ENCODE data around the gene SLC35E1.

SLC35E1 gene

DNA sequence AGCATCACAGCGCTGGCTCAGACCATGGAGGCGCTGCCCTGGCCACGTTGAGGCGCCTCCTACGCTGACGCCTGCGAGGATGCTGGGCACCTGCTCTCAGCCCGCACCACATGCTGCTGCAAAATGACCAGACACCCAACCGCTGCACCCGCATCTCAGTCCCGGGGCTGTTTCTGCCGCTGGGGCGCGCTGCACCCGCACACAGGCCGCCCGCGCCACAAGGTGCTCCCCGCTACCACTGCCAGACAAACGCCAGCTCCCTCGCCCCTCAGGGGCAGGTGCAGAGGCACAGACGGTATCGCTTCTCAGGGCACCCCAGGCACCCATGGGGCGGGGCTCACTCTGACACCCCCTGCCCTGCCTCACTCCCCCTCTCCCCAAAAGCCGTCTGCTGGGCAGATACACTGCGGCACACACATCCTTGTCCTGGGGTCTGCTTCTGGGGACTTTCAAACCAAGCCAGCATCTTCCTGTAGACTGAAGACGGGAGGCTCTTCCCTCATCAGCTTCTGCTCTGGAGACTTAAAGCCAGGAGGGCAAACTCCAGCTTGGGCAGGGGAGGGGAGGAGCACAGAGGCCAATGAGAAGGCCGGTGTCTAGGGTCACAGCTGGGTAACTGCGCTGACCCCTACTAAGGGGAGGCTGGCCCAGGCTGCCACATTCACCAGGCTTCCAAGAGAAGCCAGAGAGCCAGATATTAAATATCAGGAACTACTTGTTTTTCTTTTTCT is 46.3 kb downstream of the SLC35E1 start:
- no peak overlapping the region for H3K9ac ChIP-seq (ENCODE audit: low read length)
- H3K4me1 ChIP-seq (ENCODE audit: insufficient read depth, low read length) = no peaks in the 10 kb centered on the region
- H3K36me3 ChIP-seq (ENCODE audit: insufficient read depth, low read length) = peaks cover 79% of the 10 kb centered on the region

DNA sequence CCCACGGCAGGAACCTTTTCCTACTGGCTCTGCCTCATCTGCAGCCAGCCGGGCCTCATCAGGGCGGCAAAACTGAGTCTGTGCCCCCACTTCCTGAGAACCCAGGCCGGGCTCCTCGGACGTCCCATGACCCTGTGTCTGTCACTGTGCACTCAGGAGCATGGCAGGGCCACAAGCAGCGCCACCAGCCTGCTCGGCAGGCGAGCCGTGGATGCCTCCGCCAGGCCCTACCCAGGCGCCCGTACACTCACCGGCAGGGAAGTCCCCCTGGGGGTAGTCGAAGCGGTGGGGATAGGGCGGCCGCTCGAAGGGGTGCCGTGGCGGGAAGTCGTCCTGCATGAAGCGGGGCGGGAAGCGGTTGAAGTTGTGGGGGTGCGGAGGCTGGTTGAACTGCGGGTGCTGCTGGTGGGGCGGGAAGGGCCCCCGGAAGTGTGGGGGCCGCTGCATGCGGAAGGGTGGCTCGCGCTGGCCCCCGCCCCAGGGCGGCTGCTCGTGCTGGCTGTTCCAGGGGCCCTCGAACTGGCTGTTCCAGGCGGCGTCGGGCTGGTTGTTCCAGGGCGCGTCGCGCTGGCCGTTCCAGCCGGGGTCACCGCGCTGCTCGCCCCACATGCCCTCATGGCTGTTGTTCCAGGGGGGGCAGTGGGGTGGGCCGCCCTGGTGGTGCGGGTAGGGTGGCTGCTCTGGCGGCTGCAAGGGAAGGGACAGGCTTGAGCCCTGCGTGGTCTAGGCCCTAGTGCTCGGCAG is 47.1 kb downstream of the SLC35E1 start:
- Histone ChIP-seq H3K4me3 (ENCODE audit: low read depth in 1 of 2, low read length in 2 of 2) (no peak overlapping the region), H3K9me3 (ENCODE audit: low read length) (no peaks in the 10 kb centered on the region), H3K36me3 (ENCODE audit: insufficient read depth, low read length) (peaks cover 79% of the 10 kb centered on the region), H3K9ac (ENCODE audit: low read length) (no peak overlapping the region), H3K4me1 (ENCODE audit: insufficient read depth, low read length) (no peaks in the 10 kb centered on the region), H3K27me3 (ENCODE audit: control insufficient read depth in 1 of 2, insufficient read depth in 2 of 2, low read length in 2 of 2) (no peaks in the 10 kb centered on the region), H3K27ac (ENCODE audit: low read depth, low read length) (no peak overlapping the region)

More for the DNA sequence above, 46.3 kb downstream of the SLC35E1 start:
- no peak overlapping the region for H3K4me3 ChIP-seq (ENCODE audit: low read depth in 1 of 2, low read length in 2 of 2)
- H3K27ac ChIP-seq (ENCODE audit: low read depth, low read length) = no peak overlapping the region
- H3K9me3 ChIP-seq (ENCODE audit: low read length) = no peaks in the 10 kb centered on the region
- no peaks in the 10 kb centered on the region for H3K27me3 ChIP-seq (ENCODE audit: control insufficient read depth in 1 of 2, insufficient read depth in 2 of 2, low read length in 2 of 2)

DNA sequence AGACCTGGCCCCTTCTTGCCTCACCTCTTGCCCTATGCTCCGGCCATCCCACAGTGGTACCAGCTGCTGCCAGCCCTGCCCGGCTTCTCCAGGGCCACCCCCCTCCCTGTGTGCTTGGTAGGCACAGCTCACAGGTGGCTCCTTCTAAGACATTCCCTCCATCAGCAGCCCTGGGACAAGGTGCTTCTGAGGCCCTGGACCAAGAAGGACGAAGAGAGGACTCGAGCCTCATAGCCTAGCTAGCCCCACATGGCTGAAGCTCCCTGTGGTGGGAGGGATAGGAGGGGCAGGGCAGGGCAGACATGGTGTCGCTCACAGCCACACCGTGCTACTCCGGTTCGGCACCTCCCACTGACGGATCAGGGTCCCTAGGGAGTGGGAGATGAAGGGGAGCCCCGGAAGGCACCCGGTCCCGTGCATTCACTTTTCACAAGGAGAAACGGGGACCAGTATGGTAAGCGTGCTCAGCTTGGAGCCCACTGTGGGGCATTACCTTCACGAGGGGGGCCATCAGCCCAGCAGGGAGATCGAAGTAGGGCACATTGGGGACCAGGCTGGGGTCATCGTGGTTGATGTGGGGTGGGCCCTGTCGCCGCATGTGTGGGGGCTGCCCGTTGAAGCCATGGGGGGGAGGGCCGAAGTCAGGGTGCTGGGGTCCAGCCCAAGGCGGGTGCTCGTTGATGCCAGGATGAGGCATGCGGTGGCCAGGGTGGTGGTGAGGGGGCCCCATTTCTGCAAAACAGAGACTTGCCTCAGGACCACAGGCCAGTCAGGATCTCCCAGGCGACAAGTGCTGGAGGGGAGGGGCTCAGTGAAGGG is 49.4 kb downstream of the SLC35E1 start:
- H3K27ac ChIP-seq (ENCODE audit: low read depth, low read length) = no peak overlapping the region
- no peaks in the 10 kb centered on the region for H3K9me3 ChIP-seq (ENCODE audit: low read length)
- H3K36me3 ChIP-seq (ENCODE audit: insufficient read depth, low read length) = peaks cover 74% of the 10 kb centered on the region
- H3K4me3 ChIP-seq (ENCODE audit: low read depth in 1 of 2, low read length in 2 of 2) = no peak overlapping the region
- H3K4me1 ChIP-seq (ENCODE audit: insufficient read depth, low read length) = no peaks in the 10 kb centered on the region
- H3K9ac ChIP-seq (ENCODE audit: low read length) = no peak overlapping the region
- no peaks in the 10 kb centered on the region for H3K27me3 ChIP-seq (ENCODE audit: control insufficient read depth in 1 of 2, insufficient read depth in 2 of 2, low read length in 2 of 2)

DNA sequence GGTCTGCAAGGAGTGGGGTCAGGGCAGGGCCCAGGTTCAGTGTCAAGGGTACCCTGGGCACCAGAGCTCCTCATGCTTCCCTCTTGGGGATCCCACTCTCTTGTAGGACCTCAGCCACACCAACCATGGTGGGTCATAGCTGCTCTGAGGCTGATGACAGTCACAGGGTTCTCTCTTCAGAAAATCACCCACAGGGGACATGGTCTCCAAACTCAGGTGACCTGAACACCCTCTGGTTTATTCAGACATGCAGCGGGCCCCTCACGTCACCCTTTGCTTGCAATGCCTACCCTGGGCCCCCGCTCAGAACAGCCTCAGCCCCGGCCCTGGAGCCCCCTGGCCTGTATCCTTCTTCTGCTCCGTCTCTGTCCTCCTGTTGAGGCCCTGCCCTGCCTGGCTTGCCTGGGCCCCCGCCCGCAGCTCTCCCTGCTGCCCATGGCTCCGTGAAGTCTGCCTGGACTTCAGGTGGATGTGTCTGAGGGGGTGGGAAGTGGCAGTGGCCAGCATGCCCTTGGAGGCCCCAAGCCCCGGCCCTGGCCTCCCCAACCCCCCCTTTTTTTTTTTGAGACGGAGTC is 50.4 kb downstream of the SLC35E1 start:
- Histone ChIP-seq H3K4me3 (ENCODE audit: low read depth in 1 of 2, low read length in 2 of 2) (no peak overlapping the region), H3K4me1 (ENCODE audit: insufficient read depth, low read length) (no peaks in the 10 kb centered on the region), H3K9me3 (ENCODE audit: low read length) (no peaks in the 10 kb centered on the region), H3K27me3 (ENCODE audit: control insufficient read depth in 1 of 2, insufficient read depth in 2 of 2, low read length in 2 of 2) (no peaks in the 10 kb centered on the region), H3K36me3 (ENCODE audit: insufficient read depth, low read length) (peaks cover 74% of the 10 kb centered on the region), H3K9ac (ENCODE audit: low read length) (no peak overlapping the region), H3K27ac (ENCODE audit: low read depth, low read length) (no peak overlapping the region)

DNA sequence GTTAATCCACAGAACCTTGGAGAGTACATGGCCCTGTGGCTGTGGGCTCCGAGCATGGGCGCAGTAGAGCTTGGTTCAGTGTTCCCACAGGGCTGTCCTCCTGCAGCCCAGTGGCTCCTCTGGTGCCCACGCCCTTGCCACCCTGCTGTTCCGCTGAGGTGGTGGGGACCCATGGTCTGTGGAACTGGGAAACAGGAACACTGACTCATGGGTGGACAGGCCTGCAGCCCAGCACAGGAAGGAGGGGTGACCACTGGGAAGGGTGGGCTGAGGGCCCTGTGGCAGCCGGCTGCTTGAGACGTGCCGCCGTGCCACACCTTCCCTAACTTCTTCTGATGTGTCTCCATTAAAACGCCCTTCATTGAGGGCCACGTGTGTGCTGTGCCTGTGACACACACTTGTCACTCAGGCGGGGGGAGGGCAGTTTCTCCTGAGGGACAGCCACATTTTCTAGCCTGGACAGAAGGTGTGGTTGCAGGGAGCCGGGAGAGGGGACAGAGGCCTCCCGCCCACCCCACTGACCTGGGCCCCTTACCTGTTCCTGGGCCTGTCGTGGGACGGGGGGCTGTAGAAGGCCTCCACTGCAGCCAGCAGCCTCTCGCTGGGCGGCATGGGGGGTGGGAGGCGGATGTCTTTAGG is 51.1 kb downstream of the SLC35E1 start:
- H3K9ac ChIP-seq (ENCODE audit: low read length) = no peak overlapping the region
- no peak overlapping the region for H3K4me3 ChIP-seq (ENCODE audit: low read depth in 1 of 2, low read length in 2 of 2)
- H3K27ac ChIP-seq (ENCODE audit: low read depth, low read length) = no peak overlapping the region
- H3K9me3 ChIP-seq (ENCODE audit: low read length) = no peaks in the 10 kb centered on the region
- H3K4me1 ChIP-seq (ENCODE audit: insufficient read depth, low read length) = no peaks in the 10 kb centered on the region
- H3K27me3 ChIP-seq (ENCODE audit: control insufficient read depth in 1 of 2, insufficient read depth in 2 of 2, low read length in 2 of 2) = no peaks in the 10 kb centered on the region
- peaks cover 75% of the 10 kb centered on the region for H3K36me3 ChIP-seq (ENCODE audit: insufficient read depth, low read length)

DNA sequence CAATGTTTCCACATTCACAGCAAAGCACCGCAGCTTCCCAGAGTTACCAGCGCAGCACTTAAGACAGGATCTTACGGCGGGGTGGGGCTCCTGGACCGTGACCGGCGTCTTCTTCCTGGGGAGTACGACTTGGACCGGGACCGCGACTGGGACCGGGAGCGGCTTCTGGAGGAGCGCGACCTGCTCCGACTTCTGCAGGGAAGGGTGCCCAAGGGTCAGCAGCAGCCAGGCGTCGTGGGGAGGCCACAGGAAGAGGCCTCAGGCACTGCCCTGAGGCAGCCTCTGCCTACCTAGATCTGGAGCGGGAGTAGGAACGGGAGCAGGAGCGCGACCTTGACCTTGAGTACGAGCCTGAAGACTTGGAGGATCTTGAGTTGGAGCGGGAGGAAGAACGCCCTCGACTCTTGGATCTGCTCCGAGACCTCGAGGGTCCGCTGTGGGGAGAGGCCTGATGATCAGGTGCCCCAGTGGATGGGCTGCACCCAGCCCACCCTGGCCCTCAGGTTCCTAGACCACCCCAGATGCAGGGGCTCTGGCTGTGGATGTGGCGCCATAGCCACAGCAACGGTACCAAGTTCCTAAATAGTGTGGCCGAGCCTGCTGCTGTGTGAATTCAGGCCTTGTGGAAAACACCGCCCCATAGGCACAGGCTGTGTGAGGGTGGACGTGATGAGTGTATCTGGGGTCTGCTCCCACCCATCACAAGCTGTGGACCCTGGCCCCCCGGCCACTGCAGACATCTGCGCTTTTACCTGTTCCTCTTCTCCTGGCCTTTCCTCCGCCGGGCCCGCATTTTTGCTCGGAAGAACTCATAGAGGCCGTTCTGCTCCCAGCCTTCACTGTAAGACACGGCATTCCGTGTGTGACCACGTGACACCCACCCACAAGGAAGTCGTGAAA is 51.9 kb downstream of the SLC35E1 start:
- Histone ChIP-seq H3K4me3 (ENCODE audit: low read depth in 1 of 2, low read length in 2 of 2) (no peak overlapping the region), H3K27ac (ENCODE audit: low read depth, low read length) (no peak overlapping the region), H3K9ac (ENCODE audit: low read length) (no peak overlapping the region), H3K27me3 (ENCODE audit: control insufficient read depth in 1 of 2, insufficient read depth in 2 of 2, low read length in 2 of 2) (no peaks in the 10 kb centered on the region), H3K9me3 (ENCODE audit: low read length) (no peaks in the 10 kb centered on the region), H3K36me3 (ENCODE audit: insufficient read depth, low read length) (peaks cover 74% of the 10 kb centered on the region), H3K4me1 (ENCODE audit: insufficient read depth, low read length) (no peaks in the 10 kb centered on the region)

DNA sequence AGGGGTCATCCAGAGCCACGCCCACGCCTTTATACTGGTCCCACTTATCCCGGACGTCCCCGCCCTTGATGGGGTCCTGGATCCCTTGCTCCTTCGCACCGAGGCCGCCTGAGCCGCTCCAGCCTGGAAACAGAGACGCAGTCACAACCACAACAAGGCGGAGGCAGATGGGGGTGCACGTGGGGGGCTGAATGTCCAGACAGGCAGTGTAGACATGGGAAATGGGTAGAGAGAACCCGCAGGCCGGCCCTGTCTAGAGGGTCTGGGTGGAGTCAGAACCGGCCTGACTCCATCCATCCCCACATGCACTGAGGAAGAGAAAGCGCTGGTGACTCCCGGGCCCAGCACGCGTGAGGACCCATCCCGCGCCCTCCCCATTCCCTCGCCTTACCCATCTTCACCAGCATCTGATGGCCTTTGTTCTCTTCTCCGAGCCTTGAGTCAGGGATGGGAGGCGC is 53.0 kb downstream of the SLC35E1 start:
- peaks cover 79% of the 10 kb centered on the region for H3K36me3 ChIP-seq (ENCODE audit: insufficient read depth, low read length)
- H3K27ac ChIP-seq (ENCODE audit: low read depth, low read length) = no peak overlapping the region

DNA sequence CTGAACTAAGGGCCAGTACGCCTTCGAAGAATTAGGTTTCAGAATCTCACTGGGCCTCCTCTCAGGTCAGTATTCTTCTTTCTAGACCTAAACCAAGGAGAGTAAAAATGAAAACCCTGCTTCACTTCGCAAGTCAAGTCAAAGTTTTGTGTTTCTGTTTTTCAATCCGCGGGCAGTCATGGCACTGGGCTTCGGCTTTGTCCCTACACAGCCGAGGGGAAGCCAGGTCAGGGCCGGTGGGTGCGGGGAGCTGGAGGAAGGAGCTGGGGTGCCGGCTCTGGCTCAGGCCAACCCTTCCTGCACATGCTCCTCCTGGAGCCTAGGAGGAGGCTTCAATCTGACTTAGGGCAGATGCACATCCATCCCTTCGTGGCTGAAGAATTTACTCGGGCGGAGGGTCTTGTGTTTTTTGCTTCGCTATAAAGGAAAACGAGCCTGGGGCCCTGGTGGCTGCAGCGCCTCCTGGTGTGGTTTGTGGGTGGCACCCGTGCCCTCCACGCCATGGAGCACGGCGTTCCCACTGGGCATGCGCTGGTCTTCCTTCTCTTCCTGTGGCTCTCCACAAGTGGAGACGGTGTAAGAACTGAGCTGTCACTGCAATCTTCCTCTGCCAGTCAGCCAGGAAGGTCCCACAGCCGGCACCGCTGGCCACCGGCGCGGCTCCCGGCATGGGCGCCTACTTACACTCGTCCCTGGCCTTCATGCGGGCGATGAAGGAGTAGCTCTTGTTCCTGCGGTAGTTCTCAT is 53.6 kb downstream of the SLC35E1 start:
- no peaks in the 10 kb centered on the region for H3K27me3 ChIP-seq (ENCODE audit: control insufficient read depth in 1 of 2, insufficient read depth in 2 of 2, low read length in 2 of 2)
- peaks cover 74% of the 10 kb centered on the region for H3K36me3 ChIP-seq (ENCODE audit: insufficient read depth, low read length)
- H3K27ac ChIP-seq (ENCODE audit: low read depth, low read length) = no peak overlapping the region

More for the DNA sequence above, 53.0 kb downstream of the SLC35E1 start:
- Histone ChIP-seq H3K27me3 (ENCODE audit: control insufficient read depth in 1 of 2, insufficient read depth in 2 of 2, low read length in 2 of 2) (no peaks in the 10 kb centered on the region), H3K9ac (ENCODE audit: low read length) (no peak overlapping the region), H3K9me3 (ENCODE audit: low read length) (no peaks in the 10 kb centered on the region), H3K4me3 (ENCODE audit: low read depth in 1 of 2, low read length in 2 of 2) (no peak overlapping the region), H3K4me1 (ENCODE audit: insufficient read depth, low read length) (no peaks in the 10 kb centered on the region)

DNA sequence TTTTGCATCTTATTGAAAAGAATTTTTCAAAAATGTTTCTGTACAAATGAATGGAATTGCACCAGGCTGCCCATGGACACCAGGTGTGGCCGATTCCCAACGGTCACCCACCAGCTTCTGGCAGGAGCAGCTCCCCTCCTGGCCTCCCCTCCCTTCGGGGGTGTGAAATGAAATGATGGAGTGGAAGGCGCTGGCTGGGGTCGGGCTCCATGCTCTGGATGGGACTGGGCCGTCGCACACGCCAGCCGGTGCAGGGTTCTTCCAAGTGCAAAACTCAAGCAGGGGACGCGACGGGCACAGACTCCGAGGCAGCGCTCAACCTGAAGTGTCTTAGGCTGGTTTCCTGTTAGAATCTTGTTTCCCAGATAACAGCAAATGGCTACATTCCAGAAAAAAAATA is 54.2 kb downstream of the SLC35E1 start:
- Histone ChIP-seq H3K27ac (ENCODE audit: low read depth, low read length) (no peak overlapping the region), H3K4me3 (ENCODE audit: low read depth in 1 of 2, low read length in 2 of 2) (no peak overlapping the region), H3K27me3 (ENCODE audit: control insufficient read depth in 1 of 2, insufficient read depth in 2 of 2, low read length in 2 of 2) (no peaks in the 10 kb centered on the region), H3K36me3 (ENCODE audit: insufficient read depth, low read length) (peaks cover 71% of the 10 kb centered on the region), H3K9ac (ENCODE audit: low read length) (no peak overlapping the region), H3K4me1 (ENCODE audit: insufficient read depth, low read length) (no peaks in the 10 kb centered on the region), H3K9me3 (ENCODE audit: low read length) (no peaks in the 10 kb centered on the region)

More for the DNA sequence above, 53.6 kb downstream of the SLC35E1 start:
- H3K9ac ChIP-seq (ENCODE audit: low read length) = no peak overlapping the region
- H3K9me3 ChIP-seq (ENCODE audit: low read length) = no peaks in the 10 kb centered on the region
- H3K4me3 ChIP-seq (ENCODE audit: low read depth in 1 of 2, low read length in 2 of 2) = no peak overlapping the region
- no peaks in the 10 kb centered on the region for H3K4me1 ChIP-seq (ENCODE audit: insufficient read depth, low read length)

All from muscle layer of colon (tissue), 2 donors.